LNCAP (cell line): ENCODE results near the gene USP47.

Experiments used
- TF ChIP-seq, protein P1 (sequence below): fragments of 450-650 bp; IDR thresholded peaks from 2 replicates; pipeline ENCODE4 v1.5.1; 2017; ENCODE audit warnings: mild to moderate bottlenecking

Gene USP47

DNA sequence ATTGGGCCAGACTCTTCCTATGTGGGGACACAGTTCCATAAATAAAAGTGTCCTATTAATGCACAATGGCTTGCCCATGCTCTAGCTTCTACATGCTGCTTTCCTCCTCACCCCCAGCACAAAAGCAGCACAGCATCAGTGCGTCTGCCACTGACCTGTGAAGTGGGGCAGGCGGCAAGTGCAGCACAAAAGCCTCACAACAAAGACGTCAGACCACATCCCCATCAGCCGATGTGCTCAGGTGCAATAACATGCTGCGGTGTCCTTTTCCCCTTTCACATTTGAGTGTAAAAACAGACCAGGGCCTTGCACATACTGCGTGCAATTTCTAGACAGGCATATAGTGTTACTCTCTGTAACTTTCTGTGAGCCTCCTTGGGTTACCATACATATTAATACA is 153.8 kb downstream of the USP47 start:
- TF ChIP-seq, protein P1, sequence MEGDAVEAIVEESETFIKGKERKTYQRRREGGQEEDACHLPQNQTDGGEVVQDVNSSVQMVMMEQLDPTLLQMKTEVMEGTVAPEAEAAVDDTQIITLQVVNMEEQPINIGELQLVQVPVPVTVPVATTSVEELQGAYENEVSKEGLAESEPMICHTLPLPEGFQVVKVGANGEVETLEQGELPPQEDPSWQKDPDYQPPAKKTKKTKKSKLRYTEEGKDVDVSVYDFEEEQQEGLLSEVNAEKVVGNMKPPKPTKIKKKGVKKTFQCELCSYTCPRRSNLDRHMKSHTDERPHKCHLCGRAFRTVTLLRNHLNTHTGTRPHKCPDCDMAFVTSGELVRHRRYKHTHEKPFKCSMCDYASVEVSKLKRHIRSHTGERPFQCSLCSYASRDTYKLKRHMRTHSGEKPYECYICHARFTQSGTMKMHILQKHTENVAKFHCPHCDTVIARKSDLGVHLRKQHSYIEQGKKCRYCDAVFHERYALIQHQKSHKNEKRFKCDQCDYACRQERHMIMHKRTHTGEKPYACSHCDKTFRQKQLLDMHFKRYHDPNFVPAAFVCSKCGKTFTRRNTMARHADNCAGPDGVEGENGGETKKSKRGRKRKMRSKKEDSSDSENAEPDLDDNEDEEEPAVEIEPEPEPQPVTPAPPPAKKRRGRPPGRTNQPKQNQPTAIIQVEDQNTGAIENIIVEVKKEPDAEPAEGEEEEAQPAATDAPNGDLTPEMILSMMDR, result no peak

DNA sequence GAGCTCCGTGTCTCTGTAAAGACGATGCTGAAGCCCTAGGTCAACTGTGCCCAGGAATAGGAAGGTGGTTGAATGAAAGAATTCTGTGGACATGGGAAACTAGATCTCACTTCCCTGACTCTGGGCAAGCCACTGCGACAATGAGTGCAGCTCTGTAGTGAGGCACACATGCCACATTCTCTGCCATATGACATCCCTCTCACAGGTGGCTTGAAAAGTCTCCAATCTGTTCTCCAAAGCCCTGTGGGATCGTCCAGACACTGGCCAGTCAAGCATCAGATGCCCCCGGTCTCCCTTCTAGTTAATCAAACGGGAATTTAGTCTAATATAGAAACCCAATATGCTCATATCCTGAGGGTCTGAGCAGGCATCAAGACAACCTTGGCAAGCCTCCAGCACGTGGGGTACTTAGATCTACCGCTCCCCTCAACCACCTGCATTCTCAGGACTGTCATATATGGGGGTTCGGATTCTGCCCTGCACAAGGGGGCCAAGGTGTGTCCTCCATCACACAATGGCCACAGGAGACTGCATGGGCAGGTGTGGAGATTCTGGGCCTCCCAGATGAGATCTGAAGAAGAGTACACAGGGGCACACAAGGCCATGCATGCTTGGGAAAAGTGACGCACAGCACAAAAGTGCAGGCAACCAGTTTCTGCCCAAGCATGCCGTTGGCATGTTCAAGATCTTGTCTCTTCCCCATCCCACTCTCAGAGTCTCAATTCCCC is 154.7 kb downstream of the USP47 start:
- TF ChIP-seq, protein P1, result no peak

DNA sequence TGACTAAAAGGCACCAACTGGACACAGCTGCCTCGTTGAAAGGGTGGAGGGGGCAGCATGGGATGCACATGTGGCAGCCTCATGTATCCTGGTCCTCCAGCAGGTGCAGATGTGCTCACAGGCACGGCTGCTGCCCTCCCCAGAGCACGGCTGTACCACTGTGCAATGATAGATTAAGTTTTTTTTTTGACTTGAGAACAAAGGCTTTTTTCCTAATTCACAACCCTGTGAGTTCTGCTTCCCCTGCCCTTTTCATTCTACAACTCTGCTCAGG is 155.2 kb downstream of the USP47 start:
- TF ChIP-seq, protein P1, result no peak

DNA sequence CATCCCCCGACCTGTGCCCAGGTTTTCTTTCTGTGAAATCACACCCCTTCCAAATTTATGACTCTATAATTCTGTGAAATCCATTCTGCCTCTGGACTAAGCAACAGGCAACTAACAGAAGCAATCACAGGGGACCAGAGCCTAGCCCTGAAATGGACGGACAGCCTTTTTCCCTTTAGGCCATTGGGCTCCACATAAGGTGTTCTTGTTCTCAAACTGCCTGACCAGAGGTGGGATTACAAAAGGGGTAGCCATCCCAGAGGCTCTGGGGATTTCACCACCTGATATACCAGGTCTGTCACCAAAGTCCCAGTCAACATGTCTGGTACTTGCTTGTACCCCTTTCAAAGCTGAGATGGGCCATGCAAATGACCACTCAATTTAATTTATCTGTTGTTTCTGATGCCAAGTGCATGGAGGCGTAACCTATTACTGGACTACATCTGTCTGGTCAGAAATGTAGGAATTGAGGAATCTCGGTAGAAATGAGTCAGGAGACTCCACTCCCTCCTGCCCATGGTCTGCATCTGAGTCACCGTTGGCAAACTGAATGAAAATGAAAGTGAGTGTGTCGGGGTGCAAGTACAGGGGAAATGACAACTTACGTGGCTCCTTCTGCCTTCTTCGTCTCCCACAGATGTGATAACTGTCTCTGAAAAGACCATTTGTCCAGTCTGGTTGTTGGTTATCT is 156.5 kb downstream of the USP47 start:
- TF ChIP-seq, protein P1, result no peak

DNA sequence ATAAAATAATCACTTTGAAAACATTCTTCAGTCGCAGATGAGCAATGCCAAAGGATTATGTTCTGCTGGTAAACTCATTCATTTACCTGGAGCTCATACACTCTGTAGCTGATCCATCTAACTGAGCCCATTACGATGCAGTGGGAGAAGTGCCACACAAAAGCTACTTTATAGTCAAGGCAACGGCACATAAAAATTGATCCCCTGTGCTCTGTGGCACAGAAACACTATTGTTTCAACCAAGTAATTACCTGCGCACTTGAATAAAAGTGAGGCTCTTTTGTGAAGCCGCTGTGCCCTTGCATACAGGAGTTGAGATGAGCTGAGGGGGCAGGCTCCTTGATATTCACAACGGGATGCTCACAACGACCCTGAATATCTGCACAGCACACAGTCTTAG is 159.4 kb downstream of the USP47 start:
- TF ChIP-seq, protein P1, result no peak

DNA sequence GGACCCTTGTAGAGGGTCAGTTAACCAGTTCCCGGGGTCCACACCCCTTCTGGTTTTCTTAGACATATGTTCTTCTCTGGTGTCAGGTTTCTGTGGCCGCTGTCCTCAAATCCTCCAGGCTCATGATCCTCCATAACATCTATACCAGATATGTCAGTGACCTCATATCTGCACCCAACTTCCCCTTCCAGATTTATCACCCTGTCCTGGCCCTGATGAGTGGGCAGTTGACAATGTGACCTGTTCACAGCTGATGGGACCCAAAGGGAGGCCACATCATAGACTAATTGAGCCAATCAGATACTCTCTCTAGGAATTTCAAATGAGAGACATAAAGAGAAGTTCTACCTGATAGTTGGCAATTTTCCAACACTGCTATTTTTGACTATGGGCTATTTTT is 161.6 kb downstream of the USP47 start:
- TF ChIP-seq, protein P1, result no peak

DNA sequence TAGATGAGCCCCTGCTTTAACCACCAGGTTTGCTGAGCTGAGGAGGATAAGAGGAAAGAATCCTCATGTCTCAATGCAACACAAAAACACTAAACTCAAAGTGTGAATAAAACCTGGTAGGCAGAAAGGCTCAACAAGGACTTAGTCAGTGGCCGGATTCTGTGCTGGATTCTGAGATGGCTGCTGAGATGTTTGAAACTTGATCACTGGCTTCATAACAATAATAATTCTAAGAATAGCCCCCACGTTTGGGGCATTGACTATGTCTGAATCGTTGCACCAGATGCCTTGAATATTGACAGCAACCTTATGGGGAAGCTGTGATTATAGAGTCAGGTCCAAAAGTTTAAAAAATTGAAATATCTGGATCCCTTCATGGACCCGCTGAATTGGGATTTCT is 162.0 kb downstream of the USP47 start:
- TF ChIP-seq, protein P1, result no peak
